ENCODE results near the gene PRAMEF7.
"Not testable (repeated sequence)": the region's sequence is repeated elsewhere in the genome, so short reads cannot be mapped to it uniquely, and the experiment has no call there.

PRAMEF7 gene

GRCh38 chr1:12916310-12916709 lies at the start of gene PRAMEF7:
Gene PRAMEF7 (plus strand): TSS chr1:12916610. CDS start chr1:12917693, 1,083 bp downstream.
- DNase-seq, result not testable (repeated sequence)

DNA sequence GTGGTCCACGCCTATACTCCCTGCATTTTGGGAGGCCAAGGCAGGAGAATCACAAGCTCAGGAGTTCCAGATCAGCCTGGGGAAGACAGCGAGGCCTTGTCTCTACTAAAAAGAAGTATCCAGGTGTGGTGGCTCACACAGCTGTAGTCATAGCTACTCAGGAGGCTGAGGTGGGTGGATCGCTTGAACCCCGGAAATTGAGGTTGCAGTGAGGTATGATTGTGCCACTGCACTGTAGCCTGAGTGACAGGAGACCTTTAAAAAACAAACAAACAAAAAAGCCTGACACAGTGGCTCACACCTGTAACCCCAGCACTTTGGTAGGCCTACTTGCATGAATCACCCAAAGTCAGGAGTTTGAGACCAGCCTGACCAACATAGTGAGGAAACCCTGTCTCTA lies 38.0 kb upstream of the PRAMEF7 start:
- DNase-seq, result not testable (repeated sequence)

GRCh38 chr1:12886101-12886500 lies 30.3 kb upstream of the PRAMEF7 start, which contains the start of gene PRAMEF4:
Gene PRAMEF4 (minus strand): TSS chr1:12886201. CDS start chr1:12883394, 2,807 bp downstream.
- not testable (repeated sequence) for DNase-seq

DNA sequence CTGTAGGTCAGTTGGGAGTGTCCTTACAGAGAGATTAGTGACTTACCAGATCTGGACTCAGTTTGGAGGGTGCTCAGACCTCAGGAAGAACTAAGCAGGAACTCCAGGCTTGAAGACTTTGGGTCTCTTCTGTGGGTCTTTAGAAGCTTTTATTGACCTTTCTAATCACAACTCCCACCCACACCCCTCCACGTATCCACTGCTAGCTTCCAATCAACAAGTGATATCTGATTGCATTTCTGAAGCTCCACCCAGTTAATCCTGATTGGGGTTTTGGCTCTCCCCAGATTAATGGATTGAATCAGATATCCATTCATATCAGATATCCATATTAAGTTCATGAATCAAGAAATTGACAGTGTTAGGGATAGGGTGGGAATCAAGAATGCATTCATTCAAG lies 18.2 kb upstream of the PRAMEF7 start, which contains the start of gene PRAMEF10:
Gene PRAMEF10 (minus strand): TSS at position 101 of the 400 bp plus-strand sequence. CDS start 2,423 bp downstream, outside the sequence.
- DNase-seq, result not testable (repeated sequence)

- DNase-seq, result not testable (repeated sequence)
These were observed 17.2 kb upstream of the PRAMEF7 start for GRCh38 chr1:12899186-12899585.

- not testable (repeated sequence) for DNase-seq
These were observed 12.4 kb upstream of the PRAMEF7 start for GRCh38 chr1:12903793-12904572.

DNA sequence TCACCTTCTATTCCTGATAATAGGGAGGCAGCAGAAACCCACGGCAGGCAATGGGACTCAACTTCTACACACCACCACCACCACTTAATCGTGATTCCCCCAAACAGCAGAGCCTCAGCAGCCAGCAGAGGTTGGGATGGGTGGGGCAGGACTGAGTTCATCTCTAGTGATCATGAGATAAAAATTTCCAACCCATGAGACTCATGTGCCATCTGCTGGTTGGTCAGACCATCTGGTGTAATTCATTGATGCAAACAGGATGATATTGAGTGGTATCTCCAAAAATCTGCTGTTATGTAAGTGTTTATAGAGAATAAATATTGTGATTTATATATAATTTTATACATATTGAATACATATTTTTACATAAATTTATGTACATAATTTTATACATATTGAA lies 5.3 kb downstream of the PRAMEF7 start:
- not testable (repeated sequence) for DNase-seq

- not testable (repeated sequence) for DNase-seq
These were observed 8.0 kb downstream of the PRAMEF7 start for GRCh38 chr1:12924368-12924767.

DNA sequence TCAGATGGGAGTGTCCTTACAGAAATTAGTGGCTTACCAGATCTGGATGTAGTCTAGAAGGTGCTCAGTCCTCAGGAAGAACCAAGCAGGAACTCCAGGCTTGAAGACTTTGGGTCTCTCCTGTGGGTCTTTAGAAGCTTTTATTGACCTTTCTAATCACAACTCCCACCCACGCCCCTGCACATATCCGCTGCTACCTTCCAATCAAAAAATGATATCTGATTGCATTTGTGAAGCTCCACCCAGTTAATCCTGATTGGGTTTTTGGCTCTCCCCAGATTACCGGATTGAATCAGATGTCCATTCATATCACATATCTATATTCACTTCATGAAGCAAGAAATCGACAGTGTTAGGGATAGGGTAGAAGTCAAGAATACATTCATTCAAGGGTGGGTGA lies 31.1 kb downstream of the PRAMEF7 start, which contains the start of gene PRAMEF6:
Gene PRAMEF6 (minus strand): TSS at position 101 of the 400 bp plus-strand sequence. CDS start 5,062 bp downstream, outside the sequence.
- not testable (repeated sequence) for DNase-seq

All from activated effector memory CD4-positive, alpha-beta T cell treated with anti-CD3 and anti-CD28 coated beads, Interleukin-2, amount 50 U/mL, for 16 hours (primary cell).